IPS-20b (cell line): ENCODE results near the gene GPR179.
"Not testable (repeated sequence)": the region's sequence is repeated elsewhere in the genome, so short reads cannot be mapped to it uniquely, and the experiment has no call there.

ENCODE experiments used
- H3K27ac ChIP-seq: one replicate; pipeline ENCODE4 v1.5.1; 2013; ENCODE audit warnings: low read length
- H3K27me3 ChIP-seq: 2 replicates; pipeline ENCODE4 v1.6.1; 2013; ENCODE audit warnings: mild to moderate bottlenecking, low read length, inconsistent platforms; ENCODE audit not compliant: insufficient read depth
- H3K36me3 ChIP-seq: 2 replicates; pipeline ENCODE4 v1.6.1; 2013; ENCODE audit warnings: low read depth, mild to moderate bottlenecking, inconsistent platforms, low read length, moderate library complexity; ENCODE audit not compliant: insufficient read depth
- H3K4me1 ChIP-seq: 2 replicates; pipeline ENCODE4 v1.6.1; 2013; ENCODE audit warnings: mild to moderate bottlenecking, control low read depth, inconsistent platforms, low read length, moderate library complexity; ENCODE audit not compliant: insufficient read depth
- H3K4me3 ChIP-seq: 2 replicates; pipeline ENCODE4 v1.5.1; 2013; ENCODE audit warnings: mild to moderate bottlenecking, low read length, inconsistent platforms
- H3K9ac ChIP-seq: 2 replicates; pipeline ENCODE4 v1.6.1; 2013; ENCODE audit warnings: low read depth, mild to moderate bottlenecking, inconsistent platforms, low read length, moderate library complexity
- H3K9me3 ChIP-seq: 2 replicates; pipeline ENCODE4 v1.6.1; 2013; ENCODE audit warnings: mild to moderate bottlenecking, low read depth, low read length, inconsistent platforms; ENCODE audit not compliant: insufficient read depth

The GPR179 gene

GRCh38 chr17:38296834-38297517, 46.8 kb downstream of the GPR179 start, which contains the start of gene MRPL45:
TSS of gene MRPL45 (plus strand) at chr17:38297168. CDS start at chr17:38297184, 16 bp downstream.
- Histone ChIP-seq H3K27ac (peak within 1 kb of the TSS; percentile 48), H3K4me3 (peak within 1 kb of the TSS; percentile 89), H3K9ac (peak within 1 kb of the TSS; percentile 94)
- H3K9me3 ChIP-seq, H3K27me3 ChIP-seq, H3K4me1 ChIP-seq, H3K36me3 ChIP-seq: not testable (repeated sequence)

GRCh38 chr17:38295602-38296365, 48.0 kb downstream of the GPR179 start:
- not testable (repeated sequence) for H3K27ac ChIP-seq, H3K9ac ChIP-seq, H3K4me1 ChIP-seq, H3K27me3 ChIP-seq, H3K4me3 ChIP-seq, H3K9me3 ChIP-seq, H3K36me3 ChIP-seq

DNA sequence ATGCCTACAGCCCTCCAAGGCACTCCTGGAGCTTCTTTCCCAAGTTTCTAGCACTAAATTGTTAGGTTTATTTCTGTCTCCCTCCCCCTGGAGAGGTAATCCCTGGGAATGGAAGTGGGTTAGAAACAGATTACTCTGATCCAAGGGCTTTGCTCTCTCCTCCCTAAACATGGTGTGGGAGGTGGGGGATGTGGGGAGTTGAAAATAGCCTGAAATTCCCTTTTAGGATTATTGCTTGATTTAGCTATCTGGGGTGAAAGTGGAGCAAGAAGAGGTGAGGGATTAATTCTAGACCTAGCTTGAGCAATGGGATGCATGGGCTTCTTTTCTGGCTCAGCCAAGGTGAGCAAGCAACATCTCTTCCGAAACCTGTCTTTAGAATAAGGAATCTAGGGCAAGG, 54.0 kb downstream of the GPR179 start:
- not testable (repeated sequence) for H3K27ac ChIP-seq, H3K9ac ChIP-seq, H3K9me3 ChIP-seq, H3K4me3 ChIP-seq, H3K27me3 ChIP-seq, H3K4me1 ChIP-seq, H3K36me3 ChIP-seq

- H3K27ac ChIP-seq, H3K36me3 ChIP-seq, H3K9me3 ChIP-seq, H3K27me3 ChIP-seq, H3K9ac ChIP-seq, H3K4me3 ChIP-seq, H3K4me1 ChIP-seq: not testable (repeated sequence)
Observed at GRCh38 chr17:38288217-38288827, 55.4 kb downstream of the GPR179 start.

DNA sequence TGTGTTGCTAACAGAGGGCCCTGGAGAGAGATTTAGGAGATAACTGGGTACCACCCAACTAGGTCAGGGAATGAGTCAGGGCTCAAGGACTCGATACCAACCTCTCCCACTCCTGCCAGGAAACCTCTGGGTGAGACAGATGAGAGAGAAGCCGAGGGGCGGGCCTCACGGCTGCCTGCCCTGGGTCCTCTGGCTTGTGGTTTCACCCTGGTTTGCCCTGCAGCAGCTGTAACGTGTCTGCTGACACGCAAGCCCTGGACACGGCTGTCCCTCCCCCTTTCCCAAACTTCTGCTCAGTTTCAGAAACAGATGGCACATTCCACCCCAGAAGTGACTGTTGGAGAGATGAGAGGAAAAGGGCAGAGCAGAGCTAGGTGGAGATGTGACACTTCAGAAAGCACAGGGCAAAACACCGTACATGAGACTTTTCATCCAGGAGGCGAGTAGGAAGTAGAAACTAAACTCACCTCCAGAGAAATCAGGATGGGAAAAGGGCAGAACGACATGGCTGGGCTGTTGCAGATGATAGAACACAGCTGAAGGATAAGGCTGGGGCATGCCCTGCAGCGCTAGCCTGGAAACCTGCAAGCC, 57.2 kb downstream of the GPR179 start:
- not testable (repeated sequence) for H3K27ac ChIP-seq, H3K4me1 ChIP-seq, H3K27me3 ChIP-seq, H3K36me3 ChIP-seq, H3K4me3 ChIP-seq, H3K9ac ChIP-seq, H3K9me3 ChIP-seq

DNA sequence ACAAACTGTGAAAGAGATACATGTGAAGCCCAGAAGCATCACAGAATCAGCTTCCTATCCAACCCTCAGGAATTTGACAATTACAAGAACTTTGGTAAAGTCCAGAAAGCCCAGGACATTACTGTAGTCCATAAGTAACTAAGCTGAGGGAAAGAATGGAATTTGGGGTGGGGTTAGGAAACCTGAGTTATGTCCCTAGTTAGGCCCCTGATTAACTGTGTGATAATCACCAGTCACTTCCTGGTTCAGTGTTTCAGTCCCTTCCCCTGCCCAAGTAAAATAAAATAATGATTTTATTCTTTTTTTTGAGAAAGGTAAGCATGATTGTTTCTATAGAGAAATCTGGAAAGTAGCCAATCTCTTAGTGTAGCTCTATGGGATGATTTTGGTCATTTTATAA, 57.8 kb downstream of the GPR179 start:
- H3K27ac ChIP-seq, H3K4me1 ChIP-seq, H3K36me3 ChIP-seq, H3K27me3 ChIP-seq, H3K9ac ChIP-seq, H3K9me3 ChIP-seq, H3K4me3 ChIP-seq: not testable (repeated sequence)
